ENCODE measurements around the gene RASA3.

- TF ChIP-seq GATA3 (IDR thresholded peaks at IDR 0.05; ENCODE audit: low read depth, low read length) (no peak), GATA2 (IDR thresholded peaks at IDR 0.05; ENCODE audit: low read depth, low read length) (no peak)
Observed at GRCh38 chr13:114108141-114108761, 24.2 kb downstream of the RASA3 start.
